OCI-LY7 (cell line): Measurements from ENCODE around the gene HTR1E.
A peak's percentile ranks its signal among the peaks of the same experiment; 100 is the strongest.

Experiments
- CTCF ChIP-seq: fragments of 200-600 bp; sonication (generic); conservative IDR thresholded peaks from 2 replicates; pipeline ENCODE4 v1.5.1; 2014; ENCODE audit warnings: mild to moderate bottlenecking, antibody characterized with exemption, low read length, moderate library complexity, mixed read lengths
- EZH2phosphoT487 ChIP-seq: fragments of 200-600 bp; sonication (generic); IDR thresholded peaks from 2 replicates; pipeline ENCODE4 v1.6.1; 2018; ENCODE audit warnings: low read depth, borderline replicate concordance, mild to moderate bottlenecking, mixed run types, antibody characterized with exemption, low read length, moderate library complexity, mixed read lengths

- peak; percentile 92 for TF ChIP-seq CTCF
- no peak for TF ChIP-seq EZH2phosphoT487
These were observed 92.5 kb downstream of the HTR1E start for GRCh38 chr6:87029711-87030314.
